RWPE1 (cell line): ENCODE results near the gene ESF1.

Experiments used
- CTCF ChIA-PET: fragments of 350-600 bp; sonication (Branson Sonifier 250); formaldehyde crosslinking; extraction: SDS; loops from one replicate; lab custom pipeline; 2021; lab: Yijun Ruan, JAX
- POLR2A ChIA-PET: fragments of 400-600 bp; formaldehyde crosslinking; extraction: SDS; loops from one replicate; lab custom pipeline; 2020; ENCODE audit warnings: antibody characterized with exemption; ENCODE audit not compliant: low non-redundant PET; lab: Yijun Ruan, JAX
- DNase-seq: peaks from one replicate; pipeline ENCODE4 v3.0.0; 2012; ENCODE audit warnings: low spot score
- H3K27ac ChIP-seq: fragments of 450-650 bp; 2 replicates; pipeline ENCODE4 v1.5.1; 2017
- TF ChIP-seq, protein P1 (sequence below): fragments of 450-650 bp; conservative IDR thresholded peaks from 2 replicates; pipeline ENCODE4 v1.5.1; 2017; ENCODE audit warnings: low read depth, mild to moderate bottlenecking

Gene ESF1

DNA sequence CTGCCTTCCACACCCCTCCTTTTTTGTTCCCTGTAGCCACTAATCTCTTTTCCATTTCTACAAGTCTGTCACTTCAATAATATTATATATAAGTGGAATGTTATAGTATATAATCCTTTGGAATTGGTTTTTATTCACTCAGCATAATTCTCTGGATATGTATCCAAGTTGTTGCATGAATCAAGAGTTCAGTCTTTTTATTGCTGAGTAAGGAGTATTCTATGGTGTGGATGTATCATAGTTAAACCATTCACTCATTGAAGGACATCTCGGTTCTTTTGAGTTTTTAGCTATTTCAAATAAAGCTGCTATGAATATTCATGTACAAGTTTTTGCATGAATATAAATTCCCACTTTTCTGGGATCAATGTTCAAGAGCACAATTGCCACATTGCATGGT, 76.5 kb downstream of the ESF1 start:
- TF ChIP-seq, protein P1, sequence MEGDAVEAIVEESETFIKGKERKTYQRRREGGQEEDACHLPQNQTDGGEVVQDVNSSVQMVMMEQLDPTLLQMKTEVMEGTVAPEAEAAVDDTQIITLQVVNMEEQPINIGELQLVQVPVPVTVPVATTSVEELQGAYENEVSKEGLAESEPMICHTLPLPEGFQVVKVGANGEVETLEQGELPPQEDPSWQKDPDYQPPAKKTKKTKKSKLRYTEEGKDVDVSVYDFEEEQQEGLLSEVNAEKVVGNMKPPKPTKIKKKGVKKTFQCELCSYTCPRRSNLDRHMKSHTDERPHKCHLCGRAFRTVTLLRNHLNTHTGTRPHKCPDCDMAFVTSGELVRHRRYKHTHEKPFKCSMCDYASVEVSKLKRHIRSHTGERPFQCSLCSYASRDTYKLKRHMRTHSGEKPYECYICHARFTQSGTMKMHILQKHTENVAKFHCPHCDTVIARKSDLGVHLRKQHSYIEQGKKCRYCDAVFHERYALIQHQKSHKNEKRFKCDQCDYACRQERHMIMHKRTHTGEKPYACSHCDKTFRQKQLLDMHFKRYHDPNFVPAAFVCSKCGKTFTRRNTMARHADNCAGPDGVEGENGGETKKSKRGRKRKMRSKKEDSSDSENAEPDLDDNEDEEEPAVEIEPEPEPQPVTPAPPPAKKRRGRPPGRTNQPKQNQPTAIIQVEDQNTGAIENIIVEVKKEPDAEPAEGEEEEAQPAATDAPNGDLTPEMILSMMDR: no peak
- no peak for DNase-seq
- ChIA-PET CTCF (no interaction called here), POLR2A (no interaction called here)
- H3K27ac ChIP-seq: no peak overlapping the region

DNA sequence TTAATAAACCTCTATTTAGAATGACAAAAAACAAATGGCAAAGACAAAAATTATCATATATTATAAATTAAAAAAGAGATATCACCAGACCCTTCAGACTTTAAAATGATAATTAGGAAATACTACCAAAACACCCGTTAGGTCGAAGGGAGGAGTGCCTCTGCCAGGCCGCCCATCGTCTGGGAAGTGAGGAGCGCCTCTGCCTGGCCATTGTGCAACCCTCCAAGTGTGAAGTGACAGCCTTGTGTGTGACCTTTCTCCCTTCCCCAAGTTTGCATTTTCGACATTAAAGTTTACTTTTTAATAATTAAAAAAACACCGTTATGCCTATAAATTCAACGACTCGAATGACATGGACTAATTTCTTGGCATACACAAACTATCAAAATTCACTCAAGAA, 81.5 kb downstream of the ESF1 start:
- no peak for DNase-seq
- TF ChIP-seq, protein P1: no peak
- CTCF ChIA-PET: no interaction called here
- POLR2A ChIA-PET: no interaction called here
- H3K27ac ChIP-seq: no peak overlapping the region

DNA sequence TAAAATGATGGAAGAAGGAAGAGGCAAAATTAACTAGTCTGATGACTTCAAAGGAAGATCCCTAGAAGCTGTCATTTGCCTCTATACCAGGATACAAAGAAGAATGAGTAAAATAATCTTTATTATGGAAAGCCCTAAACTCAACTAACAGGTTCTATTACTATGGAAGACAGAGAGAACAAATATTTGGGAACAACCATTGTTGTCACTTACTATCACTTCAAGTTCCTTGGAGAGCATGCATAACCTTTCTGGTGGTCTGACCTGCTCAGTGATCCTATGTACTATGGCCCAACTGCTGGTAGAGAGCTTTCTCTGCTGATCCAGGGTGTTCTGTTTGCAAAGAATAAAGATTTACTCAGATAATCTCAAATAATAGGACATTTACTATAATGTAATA, 83.2 kb downstream of the ESF1 start:
- POLR2A ChIA-PET: no interaction called here
- no peak for DNase-seq

DNA sequence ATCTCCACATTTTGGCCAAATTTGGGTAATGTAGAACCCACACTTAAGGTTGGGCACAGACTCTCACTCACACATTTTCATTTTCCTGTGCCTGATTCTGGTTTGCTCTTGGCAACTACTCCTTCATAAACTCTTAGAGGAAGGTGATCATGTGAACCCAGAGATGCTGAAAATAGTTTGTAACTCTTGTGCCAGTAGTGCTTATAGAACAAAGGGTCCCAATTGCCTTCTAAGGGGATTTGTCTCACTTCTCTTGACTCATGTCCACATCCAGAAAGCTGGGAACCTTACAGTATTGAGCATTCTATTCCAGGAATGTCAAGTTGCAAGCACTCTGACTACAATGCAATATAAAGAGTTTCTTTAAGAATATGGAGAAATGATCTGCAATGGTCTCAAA, 84.0 kb downstream of the ESF1 start:
- ChIA-PET CTCF (interaction anchor here (0.7 kb wide), 1 partner anchor 1556 kb away, joined by 4 read pairs; no protein-coding TSS in a partner anchor), POLR2A (no interaction called here)
- H3K27ac ChIP-seq: no peak overlapping the region
- TF ChIP-seq, protein P1: no peak
- no peak for DNase-seq

More for the DNA sequence above, 83.2 kb downstream of the ESF1 start:
- TF ChIP-seq, protein P1: no peak
- H3K27ac ChIP-seq: no peak overlapping the region
- CTCF ChIA-PET: no interaction called here

DNA sequence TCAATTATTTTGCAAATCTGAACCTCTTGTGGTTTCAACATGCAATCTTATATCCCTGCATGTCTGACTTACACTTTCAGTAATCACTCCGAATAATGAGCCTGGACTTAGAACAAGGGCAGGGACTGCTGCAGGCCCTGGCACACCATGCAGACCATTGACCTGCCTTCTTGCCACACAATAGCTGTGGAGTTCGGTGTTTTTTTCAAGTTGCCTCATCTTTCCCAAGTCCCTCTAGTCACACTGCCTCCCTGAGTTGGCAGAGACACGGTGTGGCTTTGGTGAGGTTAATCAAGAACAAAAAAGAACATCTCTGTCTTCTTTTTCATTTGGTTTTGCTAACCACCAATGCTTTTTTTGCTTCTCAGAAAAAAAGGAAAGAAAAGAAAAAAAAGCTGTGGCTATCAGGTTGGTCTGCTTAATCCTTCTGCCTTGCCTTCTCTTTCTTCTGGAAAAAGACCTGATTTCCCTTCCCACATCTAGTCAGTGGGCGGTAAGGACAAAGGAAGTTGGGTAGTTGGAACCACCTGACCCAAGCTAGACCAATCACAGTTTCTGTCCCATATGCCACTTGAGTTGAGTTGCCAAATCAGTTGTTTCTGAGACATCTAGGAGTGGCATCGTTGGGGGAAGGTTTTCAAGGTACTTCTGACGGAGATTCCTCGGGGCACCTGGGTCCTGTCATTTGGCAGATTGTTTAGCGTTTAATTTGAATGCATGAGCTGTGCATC, 90.1 kb downstream of the ESF1 start:
- ChIA-PET POLR2A (no interaction called here), CTCF (interaction anchor here (0.6 kb wide), 2 partner anchors 29 to 435 kb away, joined by 3 to 4 read pairs; no protein-coding TSS in a partner anchor)
- no peak overlapping the region for H3K27ac ChIP-seq
- TF ChIP-seq, protein P1: no peak
- no peak for DNase-seq

DNA sequence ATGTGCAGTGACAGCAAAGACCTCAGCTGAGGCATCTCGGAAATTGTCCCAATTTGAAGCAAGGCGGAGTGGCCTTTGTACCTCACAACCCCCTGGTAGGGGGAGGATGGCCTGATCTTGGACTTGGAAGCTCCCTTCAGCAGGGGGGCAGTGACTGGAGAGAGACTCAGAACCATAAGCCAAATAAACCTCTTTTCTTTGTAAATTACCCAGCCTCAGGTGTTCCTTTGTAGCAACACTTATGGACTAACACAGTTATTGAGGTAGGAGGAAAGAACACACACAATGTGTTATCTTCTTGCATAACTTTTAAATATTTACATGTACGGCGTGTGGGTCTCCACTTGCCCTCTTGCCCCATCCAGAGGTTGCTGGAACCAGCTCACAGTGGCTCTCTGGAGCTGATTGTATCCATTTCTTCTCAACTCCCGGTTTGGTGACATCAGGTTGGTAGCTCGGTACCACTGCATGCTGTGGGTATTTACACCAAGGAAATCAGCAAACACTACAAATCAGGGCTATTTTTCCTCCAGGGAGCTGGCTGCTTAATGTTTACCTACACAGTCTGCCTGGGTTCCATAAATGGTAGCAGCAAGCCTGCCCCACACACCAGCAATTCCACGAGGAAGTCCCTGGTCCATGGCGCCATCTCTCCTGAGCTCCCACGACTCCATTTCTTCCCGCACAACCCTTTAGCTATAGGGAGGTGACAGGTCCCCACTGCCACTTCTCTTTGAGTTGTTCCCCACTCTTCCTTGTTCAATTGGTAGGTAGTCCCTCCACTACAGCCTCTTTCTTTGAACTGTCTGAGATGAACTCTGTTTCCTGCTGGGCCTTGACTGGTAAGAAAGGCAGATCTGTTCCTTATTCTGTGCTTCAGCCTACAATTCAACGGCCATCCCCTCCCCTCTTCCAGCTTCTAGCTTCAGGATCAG, 91.7 kb downstream of the ESF1 start:
- TF ChIP-seq, protein P1: no peak
- ChIA-PET POLR2A (interaction anchor here (0.6 kb wide), 1 partner anchor 22 kb away, joined by 3 read pairs; no protein-coding TSS in a partner anchor), CTCF (no interaction called here)
- DNase-seq: no peak
- H3K27ac ChIP-seq: no peak overlapping the region
